HG03095 (cell line): ENCODE data around the gene TRIP6.
"Not testable (repeated sequence)": the region's sequence is repeated elsewhere in the genome, so short reads cannot be mapped to it uniquely, and the experiment has no call there.

Experiments
- ATAC-seq: cut with Tn5 transposase; IDR thresholded peaks from one replicate; pipeline ENCODE4 v1.9.1; 2021; ENCODE audit warnings: moderate library complexity; ENCODE audit not compliant: unreplicated experiment

TRIP6 gene

DNA sequence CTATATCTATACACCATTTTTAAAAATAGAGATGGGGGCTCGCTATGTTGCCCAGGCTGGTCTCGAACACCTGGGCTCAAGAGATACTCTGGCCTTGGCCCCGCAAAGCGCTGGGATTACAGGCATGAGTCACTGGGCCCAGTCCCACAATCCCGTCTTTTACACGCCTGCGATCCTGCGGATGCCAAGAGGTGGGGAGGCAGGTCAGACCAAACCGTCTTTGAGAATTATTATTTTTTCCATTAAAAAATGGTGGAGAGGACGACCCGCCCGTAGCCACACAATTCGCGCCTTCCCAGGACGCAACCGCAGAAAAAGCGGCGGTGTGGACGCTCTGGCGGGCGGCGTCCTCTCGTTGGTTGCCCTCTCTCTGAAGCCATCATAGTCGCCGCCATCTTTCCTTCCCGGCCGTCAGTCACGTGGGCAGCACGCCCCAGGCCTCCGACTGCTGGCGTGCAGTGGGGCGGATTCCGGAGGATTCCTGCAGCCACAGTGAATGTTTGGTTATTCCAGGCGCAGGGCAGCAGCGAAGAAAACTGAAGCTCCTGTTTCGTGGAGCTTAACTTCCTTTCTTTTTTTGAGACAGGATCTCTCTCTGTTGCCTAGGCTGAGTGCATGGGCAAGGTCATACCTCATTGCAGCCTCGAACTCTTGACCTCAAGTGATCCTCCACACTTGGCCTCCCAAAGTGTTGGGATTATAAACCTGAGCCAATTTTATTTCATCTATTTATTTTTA lies 29.9 kb upstream of the TRIP6 start:
- ATAC-seq: no peak

DNA sequence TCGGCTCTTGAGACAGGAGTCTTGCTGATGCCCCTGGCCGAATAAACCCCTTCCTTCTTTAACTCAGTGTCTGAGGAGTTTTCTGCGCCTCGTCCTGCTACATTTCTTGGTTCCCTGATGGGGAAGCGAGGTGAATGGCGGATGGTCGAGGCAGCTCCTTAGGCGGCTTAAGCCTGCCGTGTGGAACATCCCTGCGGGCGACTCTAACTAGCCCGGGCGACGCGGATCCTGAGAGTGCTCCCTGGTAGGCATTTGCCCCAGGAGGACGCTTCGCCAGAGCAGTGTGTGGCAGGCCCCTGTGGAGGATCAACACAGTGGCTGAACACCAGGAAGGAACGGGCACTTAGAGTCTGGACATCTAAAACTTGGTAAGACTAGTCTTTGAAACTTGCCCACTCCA lies 27.8 kb upstream of the TRIP6 start:
- no peak for ATAC-seq

DNA sequence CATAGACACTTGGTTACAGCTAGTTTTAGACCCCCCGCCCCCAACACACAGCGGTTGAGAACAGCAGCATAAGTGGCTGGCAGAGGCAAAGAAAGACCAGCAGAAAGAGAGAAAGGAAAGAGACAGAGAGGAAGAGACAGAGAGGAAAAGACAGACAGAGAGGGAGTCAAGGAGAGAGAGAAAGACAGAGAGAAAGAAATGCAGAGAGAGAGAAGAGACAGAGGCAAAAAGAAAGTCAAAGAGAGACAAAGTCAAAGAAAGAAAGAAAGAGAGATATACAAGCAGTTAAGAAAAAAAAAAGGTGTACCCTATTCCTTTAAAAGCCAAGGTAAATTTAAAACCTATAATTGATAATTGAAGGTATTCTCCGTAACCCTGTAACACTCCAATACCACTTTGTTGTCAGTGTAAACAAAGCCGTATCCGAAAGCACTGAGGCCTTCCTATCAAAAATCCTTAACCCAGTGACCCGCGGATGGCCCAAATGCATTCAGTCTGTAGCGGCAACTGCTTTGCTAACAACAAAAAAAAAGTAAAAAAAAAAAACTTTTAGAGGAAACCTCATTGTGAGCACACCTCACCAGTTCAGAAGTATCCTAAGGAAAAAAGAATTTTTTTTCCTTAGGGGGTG lies 26.6 kb upstream of the TRIP6 start:
- ATAC-seq: no peak

DNA sequence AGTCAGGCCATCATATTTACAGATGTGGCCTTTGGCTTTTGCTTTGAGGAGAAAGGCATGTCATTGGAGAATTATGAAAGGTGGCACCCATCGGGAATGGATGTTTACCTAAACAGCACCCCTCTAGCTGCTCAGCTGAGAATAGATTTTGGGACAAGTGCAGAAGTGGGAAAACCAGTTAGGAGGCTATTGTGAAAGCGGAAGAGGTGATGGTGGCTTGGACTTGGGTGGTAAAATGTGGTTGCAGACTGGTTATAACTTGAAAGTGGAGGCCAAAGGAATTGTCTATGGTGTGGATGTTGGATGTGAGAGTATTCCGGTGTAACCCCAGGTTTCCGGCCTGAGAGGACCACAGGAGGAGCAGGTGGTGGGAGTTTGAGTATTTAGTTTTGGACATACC lies 19.8 kb upstream of the TRIP6 start:
- no peak for ATAC-seq

DNA sequence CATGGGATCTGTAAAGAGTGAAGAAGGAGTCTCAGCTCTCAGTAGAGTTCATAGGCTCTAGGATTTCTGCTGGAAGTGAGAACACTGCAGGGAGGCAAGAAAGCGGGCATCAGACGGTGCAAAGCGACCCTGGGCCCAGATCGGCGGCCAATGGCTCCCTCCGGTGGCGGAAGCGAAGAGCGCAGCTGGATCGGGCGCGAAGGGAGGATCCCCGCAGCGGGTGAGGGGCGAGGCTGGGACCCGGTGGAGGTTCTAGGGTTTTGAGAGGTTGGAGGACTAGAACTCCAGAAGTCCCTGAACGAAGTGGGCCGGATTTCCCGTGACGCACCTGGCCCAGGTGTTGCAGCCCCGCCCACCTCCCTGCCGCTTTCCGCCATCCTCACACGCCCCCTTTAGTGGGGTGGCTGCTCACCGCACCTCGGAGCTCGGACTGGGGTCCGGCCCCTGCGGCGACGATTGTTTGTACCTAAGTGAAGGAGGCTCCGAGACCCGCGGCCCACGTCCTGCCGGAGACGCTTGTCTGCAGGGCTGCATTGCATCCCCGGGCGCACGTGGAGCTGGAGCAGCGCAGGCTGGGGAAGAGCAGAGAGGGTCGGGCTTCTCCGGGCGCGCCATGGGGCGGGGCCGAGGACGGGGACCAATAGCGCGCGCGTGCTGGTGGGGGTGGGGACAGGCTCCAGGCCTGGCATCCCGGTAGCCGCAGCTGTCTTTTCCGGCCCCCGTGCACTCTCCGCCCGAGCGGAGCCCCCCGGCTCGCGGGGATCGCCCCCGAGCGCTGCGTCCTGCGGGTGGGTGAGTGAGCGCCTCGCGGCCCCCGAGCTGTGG lies 14.9 kb upstream of the TRIP6 start, which contains the start of gene SLC12A9:
TSS of gene SLC12A9 (plus strand) at position 666 of the 825 bp plus-strand sequence. CDS start 1,485 bp downstream, outside the sequence.
- peak; percentile 92 for ATAC-seq

DNA sequence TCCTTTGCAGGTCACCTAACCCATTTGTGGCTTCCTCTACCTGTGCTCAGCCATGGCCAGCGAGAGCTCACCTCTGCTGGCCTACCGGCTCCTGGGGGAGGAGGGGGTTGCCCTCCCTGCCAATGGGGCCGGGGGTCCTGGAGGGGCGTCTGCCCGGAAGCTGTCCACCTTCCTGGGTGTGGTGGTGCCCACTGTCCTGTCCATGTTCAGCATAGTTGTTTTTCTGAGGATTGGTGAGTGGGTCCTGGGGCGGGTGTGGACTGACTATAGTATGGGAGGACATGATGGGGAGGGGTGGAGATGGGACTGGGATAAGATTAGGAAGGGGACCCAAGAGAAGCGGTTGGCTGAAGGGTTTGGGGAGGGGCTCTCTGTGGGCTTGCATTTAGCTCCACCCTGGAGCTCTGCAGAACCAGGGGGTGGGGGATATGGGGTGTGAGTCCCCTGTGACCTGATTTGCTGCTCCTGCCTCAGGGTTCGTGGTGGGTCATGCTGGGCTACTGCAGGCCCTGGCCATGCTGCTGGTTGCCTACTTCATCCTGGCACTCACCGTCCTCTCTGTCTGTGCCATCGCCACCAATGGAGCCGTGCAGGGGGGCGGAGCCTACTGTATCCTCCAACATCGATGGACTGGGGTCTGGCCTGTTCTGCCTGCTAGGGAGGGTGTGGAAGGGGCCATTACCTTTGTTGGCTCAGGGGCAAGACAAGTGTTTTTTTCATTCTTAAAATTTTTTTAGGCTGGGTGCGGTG lies 12.9 kb upstream of the TRIP6 start:
- ATAC-seq: no peak

DNA sequence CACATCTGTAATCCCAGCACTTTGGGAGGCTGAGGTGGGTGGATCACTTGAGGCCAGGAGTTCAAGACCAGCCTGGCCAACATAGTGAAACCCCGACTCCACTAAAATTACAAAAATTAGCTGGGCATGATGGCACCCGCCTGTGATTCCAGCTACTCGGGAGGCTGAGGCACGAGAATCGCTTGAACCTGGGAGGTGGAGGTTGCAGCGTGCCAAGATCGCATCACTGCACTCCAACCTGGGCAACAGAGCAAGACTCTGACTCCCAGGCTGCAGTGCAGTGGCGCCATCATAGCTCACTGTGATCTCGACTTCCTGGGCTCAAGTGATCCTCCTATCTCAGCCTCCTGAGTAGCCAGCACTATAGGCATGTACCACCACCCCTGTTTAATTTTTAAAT lies 12.3 kb upstream of the TRIP6 start:
- ATAC-seq: not testable (repeated sequence)

DNA sequence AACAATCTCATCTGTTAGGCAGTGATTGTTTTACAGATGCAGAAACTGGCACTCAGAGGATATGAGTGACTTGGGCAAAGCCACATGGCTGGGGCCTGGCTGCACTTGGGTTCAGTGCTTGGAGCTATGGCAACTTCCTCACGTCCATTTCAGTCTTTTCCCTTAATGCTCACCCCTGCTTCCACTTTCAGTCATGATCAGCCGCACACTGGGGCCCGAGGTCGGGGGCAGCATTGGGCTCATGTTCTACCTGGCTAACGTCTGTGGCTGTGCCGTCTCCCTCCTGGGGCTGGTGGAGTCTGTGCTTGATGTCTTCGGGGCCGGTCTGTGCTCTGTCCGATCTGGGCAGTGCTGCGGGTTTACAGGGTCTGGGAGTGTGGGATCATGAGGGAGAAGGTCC lies 11.7 kb upstream of the TRIP6 start:
- no peak for ATAC-seq

DNA sequence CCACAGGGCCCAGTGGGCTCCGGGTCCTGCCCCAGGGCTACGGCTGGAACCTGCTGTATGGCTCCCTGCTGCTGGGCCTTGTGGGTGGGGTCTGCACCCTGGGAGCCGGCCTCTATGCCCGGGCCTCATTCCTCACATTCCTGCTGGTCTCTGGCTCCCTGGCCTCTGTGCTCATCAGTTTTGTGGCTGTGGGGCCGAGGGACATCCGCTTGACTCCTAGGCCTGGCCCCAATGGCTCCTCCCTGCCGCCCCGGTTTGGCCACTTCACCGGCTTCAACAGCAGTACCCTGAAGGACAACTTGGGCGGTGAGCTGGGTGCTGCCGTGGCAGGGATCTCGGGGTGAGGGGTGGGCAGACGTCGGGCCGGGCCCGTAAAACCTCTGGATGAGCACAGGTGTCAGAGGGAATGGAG lies 10.3 kb upstream of the TRIP6 start:
- no peak for ATAC-seq

DNA sequence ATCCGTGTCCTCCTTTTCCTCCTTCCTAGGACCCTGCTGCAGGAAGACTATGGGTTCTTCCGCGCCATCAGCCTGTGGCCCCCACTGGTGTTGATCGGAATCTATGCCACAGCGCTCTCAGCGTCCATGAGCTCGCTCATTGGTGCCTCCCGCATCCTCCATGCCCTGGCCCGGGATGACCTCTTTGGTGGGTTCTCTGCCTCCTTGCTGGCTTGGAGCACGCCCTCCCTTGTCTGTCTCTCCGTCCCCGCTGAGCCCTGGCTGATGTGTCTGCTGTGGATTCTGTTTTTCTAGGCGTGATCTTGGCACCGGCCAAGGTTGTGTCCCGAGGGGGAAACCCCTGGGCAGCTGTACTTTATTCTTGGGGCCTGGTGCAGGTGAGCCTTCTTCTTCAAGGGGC lies 7.3 kb upstream of the TRIP6 start:
- no peak for ATAC-seq

DNA sequence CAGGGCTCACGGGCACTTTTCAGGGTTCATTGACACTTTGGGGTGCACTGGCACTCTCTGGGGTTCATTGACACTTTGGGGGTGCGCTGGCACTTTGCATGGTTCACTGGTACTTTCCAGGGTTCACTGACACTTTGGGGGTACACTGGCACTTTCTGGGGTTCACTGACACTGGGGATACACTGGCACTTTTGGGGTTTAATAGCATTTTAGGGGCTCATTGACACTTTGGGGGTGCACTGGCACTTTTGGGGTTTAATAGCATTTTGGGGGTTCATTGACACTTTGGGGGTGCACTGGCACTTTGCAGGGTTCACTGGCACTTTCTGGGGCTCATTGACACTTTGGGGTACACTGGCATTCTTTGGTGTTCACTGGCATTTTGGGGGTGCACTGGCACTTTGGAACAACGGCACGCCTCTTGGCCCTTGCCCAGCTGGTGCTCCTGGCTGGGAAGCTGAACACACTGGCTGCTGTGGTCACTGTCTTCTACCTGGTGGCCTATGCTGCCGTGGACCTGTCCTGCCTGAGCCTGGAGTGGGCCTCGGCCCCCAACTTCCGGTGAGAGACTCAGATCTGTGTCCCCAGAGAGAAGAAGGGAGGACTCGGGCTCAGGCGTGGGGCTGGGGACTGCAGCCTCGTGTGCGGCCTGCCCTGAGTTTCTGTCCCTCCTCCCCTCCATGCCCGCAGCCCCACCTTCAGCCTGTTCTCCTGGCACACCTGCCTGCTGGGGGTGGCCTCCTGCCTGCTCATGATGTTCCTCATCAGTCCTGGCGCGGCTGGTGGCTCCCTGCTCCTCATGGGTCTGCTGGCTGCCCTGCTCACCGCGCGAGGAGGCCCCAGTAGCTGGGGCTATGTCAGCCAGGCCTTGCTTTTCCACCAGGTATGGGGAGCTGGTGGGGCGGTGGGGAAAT lies 6.2 kb upstream of the TRIP6 start:
- ATAC-seq: no peak

DNA sequence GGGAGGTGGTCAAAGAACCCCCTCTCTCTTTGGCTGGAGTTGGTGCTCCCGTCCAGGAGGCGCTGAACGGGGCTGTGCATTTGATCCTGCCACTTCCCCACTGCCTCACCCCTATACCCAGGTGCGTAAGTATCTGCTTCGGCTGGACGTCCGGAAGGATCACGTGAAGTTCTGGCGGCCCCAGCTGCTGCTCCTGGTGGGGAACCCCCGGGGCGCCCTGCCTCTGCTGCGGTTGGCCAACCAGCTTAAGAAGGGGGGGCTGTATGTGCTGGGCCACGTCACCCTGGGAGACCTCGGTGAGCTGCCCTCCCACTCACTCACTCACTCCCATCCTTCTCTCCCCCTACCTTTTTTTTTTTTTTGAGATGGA lies 5.6 kb upstream of the TRIP6 start:
- no peak for ATAC-seq

DNA sequence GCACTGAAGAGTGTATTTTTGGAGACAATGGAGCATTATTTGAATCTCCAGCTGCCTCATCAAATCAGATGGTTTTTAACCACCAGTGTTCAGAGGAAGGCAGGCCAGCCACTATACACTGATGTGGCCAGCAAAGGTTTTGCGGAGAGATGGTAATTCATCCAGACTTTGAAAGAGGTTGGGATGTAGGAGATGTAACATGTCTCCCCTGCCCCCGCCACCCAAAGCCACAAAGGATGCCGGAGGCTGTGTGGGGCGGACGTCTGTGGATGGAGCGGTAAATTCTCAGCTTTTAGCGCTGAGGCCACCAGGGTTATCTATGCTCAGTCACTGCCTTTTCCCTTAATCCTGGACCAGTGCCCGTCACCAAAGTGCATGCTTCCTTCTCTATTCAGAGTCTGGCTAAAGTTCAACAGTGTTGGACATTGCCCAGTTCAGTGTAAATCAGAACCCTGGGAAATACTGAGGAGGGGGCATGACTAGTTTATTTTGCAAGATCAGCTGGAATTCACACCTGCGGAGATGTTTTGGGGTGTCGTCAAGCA lies 3.7 kb upstream of the TRIP6 start:
- ATAC-seq: no peak

DNA sequence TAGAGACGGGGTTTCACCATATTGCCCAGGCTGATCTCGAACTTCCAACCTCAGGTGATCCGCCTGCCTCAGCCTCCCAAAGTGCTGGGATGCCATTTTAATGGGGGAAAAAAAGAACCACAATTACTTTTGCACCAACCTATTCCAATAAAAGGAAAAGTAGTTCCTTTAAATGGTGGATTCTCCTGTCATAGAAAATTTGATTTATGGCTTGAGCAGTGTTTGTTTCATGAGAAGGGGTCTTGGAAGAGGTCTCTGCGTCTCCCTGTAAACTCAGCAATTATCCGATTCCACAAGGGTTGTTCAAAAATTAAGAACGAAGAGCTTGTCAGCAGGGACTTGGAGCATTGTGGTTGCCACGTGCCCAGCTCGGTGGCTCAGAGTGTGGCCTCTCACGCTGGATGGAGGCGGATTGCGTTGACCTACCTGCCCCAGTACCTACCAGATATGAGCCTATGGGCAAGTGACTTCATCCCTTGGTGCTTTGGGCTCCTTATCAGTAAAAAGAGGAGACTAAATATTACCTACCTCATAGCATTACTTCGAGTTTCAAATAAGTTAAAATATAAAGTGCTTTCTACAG lies 2.8 kb upstream of the TRIP6 start:
- no peak for ATAC-seq

DNA sequence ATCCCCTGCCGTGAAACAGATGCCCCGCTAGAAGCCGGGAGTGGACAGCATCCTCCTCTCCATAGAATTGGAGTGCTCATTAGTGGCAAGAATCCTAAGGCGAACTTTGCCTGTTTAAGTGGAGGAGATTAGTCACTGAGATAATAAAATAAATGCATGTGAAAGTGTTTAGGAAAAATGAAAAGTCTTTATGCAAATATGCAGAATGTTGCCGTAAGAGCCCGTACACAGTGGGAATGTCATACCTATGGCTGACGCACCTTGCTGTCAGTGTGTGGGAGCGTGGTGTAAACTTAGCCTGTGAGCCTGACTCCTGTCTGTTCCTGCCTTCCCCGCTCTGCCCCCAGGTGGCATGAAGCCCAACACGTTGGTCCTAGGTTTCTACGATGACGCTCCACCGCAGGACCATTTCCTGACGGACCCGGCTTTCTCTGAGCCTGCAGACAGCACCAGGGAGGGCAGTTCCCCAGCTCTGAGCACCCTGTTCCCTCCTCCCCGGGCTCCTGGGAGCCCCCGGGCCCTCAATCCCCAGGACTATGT lies 1.7 kb upstream of the TRIP6 start:
- no peak for ATAC-seq

DNA sequence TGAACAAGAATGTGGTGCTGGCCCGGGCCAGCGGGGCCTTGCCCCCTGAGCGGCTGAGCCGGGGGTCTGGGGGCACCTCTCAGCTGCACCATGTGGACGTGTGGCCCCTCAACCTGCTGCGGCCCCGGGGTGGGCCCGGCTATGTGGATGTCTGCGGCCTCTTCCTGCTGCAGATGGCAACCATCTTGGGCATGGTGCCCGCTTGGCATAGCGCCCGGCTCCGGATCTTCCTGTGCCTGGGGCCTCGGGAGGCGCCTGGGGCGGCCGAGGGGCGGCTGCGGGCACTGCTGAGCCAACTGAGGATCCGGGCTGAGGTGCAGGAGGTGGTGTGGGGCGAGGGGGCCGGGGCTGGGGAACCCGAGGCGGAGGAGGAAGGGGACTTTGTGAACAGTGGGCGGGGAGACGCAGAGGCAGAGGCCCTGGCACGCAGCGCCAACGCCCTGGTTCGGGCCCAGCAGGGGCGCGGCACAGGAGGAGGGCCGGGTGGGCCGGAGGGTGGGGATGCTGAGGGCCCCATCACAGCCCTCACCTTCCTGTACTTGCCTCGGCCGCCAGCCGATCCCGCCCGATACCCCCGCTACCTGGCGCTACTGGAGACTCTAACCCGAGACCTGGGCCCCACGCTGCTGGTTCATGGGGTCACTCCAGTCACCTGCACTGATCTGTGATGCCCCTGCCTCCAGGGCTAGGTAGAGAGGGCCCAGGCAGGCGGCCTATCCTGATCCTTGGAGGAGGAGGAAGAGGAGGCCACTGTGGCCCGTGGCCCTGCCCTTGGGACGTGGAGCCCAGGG lies 1.1 kb upstream of the TRIP6 start:
- ATAC-seq: no peak

DNA sequence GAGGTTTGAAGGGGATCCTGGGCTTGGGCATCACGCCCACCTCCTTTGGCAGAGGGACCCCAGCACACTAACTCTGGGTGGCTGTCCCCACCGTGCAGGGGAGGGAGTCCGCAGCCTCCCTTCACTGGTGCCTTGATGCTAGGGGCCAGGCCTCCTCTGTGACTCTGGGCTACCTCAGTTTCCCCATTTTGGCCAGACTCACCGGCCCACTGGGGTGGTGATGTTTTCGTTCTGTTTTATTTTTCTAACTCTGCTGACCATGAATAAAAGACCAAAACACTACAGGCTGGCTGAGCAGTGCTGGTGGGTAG lies 503 bp upstream of the TRIP6 start:
- ATAC-seq: no peak

DNA sequence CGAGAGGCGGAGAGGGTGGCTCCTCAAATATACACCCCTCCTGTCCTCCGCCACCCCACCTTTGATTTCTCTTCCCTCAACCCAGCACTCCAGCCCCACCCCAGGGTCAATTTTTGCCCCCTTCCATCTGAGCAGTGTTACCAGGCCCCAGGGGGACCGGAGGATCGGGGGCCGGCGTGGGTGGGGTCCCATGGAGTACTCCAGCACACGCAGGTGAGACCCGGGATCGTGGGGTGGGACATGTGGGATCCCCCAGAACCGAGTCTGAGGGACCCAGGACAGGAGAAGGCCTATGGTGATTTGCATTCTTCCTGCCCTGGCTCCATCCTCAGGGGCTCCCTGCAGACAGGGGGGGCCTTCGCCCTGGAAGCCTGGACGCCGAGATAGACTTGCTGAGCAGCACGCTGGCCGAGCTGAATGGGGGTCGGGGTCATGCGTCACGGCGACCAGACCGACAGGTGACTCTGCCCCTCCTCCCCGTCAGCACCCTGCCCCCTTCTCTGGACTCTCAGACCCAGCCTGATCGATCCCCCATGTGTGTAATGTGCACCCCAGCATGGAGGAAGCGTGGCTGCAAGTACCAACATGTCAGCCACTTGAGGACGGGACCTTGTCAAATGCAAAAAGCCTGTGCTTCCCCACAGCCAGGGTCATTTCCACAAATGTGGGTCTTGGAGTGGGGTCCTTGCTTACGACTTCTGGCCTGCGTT lies 744 bp downstream of the TRIP6 start:
- no peak for ATAC-seq
